Trophoblast cell (in vitro differentiated cells and primary cell): ENCODE data around the gene CLEC12A.
"Not testable (repeated sequence)": the region's sequence is repeated elsewhere in the genome, so short reads cannot be mapped to it uniquely, and the experiment has no call there.

Experiments
- DNase-seq, 2 donors: peaks; one replicate each; pipeline ENCODE4 v3.0.0-alpha.2; 2016
- H2AFZ ChIP-seq: 2 replicates; pipeline ENCODE4 v1.6.1; 2013; ENCODE audit warnings: low read length, moderate library complexity, mild to moderate bottlenecking; ENCODE audit not compliant: insufficient read depth, poor library complexity
- H2AK5ac ChIP-seq: 2 replicates; pipeline ENCODE4 v1.6.1; 2013; ENCODE audit warnings: mild to moderate bottlenecking, low read length
- H2BK120ac ChIP-seq: 2 replicates; pipeline ENCODE4 v1.6.1; 2013; ENCODE audit warnings: low read length, mild to moderate bottlenecking, moderate library complexity; ENCODE audit not compliant: insufficient read depth, poor library complexity
- H2BK12ac ChIP-seq: 2 replicates; pipeline ENCODE4 v1.6.1; 2013; ENCODE audit warnings: mild to moderate bottlenecking, low read length, moderate library complexity
- H2BK5ac ChIP-seq: 2 replicates; pipeline ENCODE4 v1.6.1; 2013; ENCODE audit warnings: low read length, low read depth, moderate library complexity, mild to moderate bottlenecking; ENCODE audit not compliant: poor library complexity
- H3K14ac ChIP-seq: 2 replicates; pipeline ENCODE4 v1.6.1; 2013; ENCODE audit warnings: mild to moderate bottlenecking, low read length
- H3K18ac ChIP-seq: 2 replicates; pipeline ENCODE4 v1.6.1; 2013; ENCODE audit warnings: mild to moderate bottlenecking, low read length
- H3K23ac ChIP-seq: 2 replicates; pipeline ENCODE4 v1.6.1; 2013; ENCODE audit warnings: low read length
- H3K27ac ChIP-seq: 2 replicates; pipeline ENCODE4 v1.5.1; 2013; ENCODE audit warnings: low read depth, mild to moderate bottlenecking, inconsistent platforms, low read length, moderate library complexity
- H3K27me3 ChIP-seq: 2 replicates; pipeline ENCODE4 v1.6.1; 2013; ENCODE audit warnings: inconsistent platforms, mild to moderate bottlenecking, low read length, moderate library complexity; ENCODE audit not compliant: insufficient read depth
- H3K36me3 ChIP-seq, 2 experiments: 1 replicate in 1 of 2; 2 replicates in 1 of 2; pipeline ENCODE4 v1.6.1; 2013; ENCODE audit warnings: low read length in 2 of 2, mild to moderate bottlenecking in 2 of 2, moderate library complexity in 1 of 2; ENCODE audit not compliant: insufficient read depth in 2 of 2, control insufficient read depth in 1 of 2
- H3K4ac ChIP-seq: 2 replicates; pipeline ENCODE4 v1.6.1; 2013; ENCODE audit warnings: low read depth, mild to moderate bottlenecking, low read length, moderate library complexity
- H3K4me1 ChIP-seq, 2 experiments: 1 replicate in 1 of 2; 2 replicates in 1 of 2; pipeline ENCODE4 v1.6.1; 2013; ENCODE audit warnings: low read length in 2 of 2, mild to moderate bottlenecking in 2 of 2, moderate library complexity in 1 of 2; ENCODE audit not compliant: insufficient read depth in 2 of 2, control insufficient read depth in 1 of 2
- H3K4me2 ChIP-seq: 2 replicates; pipeline ENCODE4 v1.6.1; 2013; ENCODE audit warnings: inconsistent platforms, mild to moderate bottlenecking, low read length, moderate library complexity
- H3K4me3 ChIP-seq: 2 replicates; pipeline ENCODE4 v1.5.1; 2013; ENCODE audit warnings: mild to moderate bottlenecking, low read depth, low read length, inconsistent platforms
- H3K79me1 ChIP-seq: one replicate; pipeline ENCODE4 v1.6.1; 2013; ENCODE audit warnings: low read length
- H3K79me2 ChIP-seq: 2 replicates; pipeline ENCODE4 v1.6.1; 2013; ENCODE audit warnings: low read length, mild to moderate bottlenecking; ENCODE audit not compliant: control insufficient read depth, insufficient read depth, poor library complexity
- H3K9ac ChIP-seq: 2 replicates; pipeline ENCODE4 v1.6.1; 2013; ENCODE audit warnings: mild to moderate bottlenecking, low read length
- H3K9me3 ChIP-seq: 2 replicates; pipeline ENCODE4 v1.6.1; 2013; ENCODE audit warnings: low read depth, mild to moderate bottlenecking, control low read depth, inconsistent platforms, low read length; ENCODE audit not compliant: insufficient read depth
- H4K12ac ChIP-seq: 2 replicates; pipeline ENCODE4 v1.6.1; 2013; ENCODE audit warnings: low read depth, mild to moderate bottlenecking, low read length, moderate library complexity
- H4K8ac ChIP-seq: 2 replicates; pipeline ENCODE4 v1.6.1; 2013; ENCODE audit warnings: low read depth, mild to moderate bottlenecking, low read length, moderate library complexity
- H4K91ac ChIP-seq: one replicate; pipeline ENCODE4 v1.6.1; 2013; ENCODE audit warnings: low read depth, mild to moderate bottlenecking, low read length, moderate library complexity
- WGBS: extraction: QIAGEN DNeasy Blood & Tissue Kit; methylation state at CpG from one replicate; pipeline ENCODE4 v1.1.7; 2013; ENCODE audit warnings: missing lambda C conversion rate; ENCODE audit not compliant: insufficient read length, insufficient coverage; ENCODE audit errors: extremely low coverage; 5-methylcytosine and 5-hydroxymethylcytosine counted together

CLEC12A gene

GRCh38 chr12:9951026-9951675, 20.1 kb upstream of the CLEC12A start:
- H2BK12ac ChIP-seq = no peak overlapping the region
- no peak overlapping the region for H4K91ac ChIP-seq
- no peak overlapping the region for H3K27ac ChIP-seq
- no peaks in the 10 kb centered on the region for H3K27me3 ChIP-seq
- H3K14ac ChIP-seq = no peak overlapping the region
- no peak overlapping the region for H3K18ac ChIP-seq
- H3K9me3 ChIP-seq = no peaks in the 10 kb centered on the region
- H3K23ac ChIP-seq = no peak overlapping the region
- no peaks in the 10 kb centered on the region for H3K4me1 ChIP-seq
- no peak overlapping the region for H2AFZ ChIP-seq
- H4K12ac ChIP-seq = no peak overlapping the region
- no peak overlapping the region for H4K8ac ChIP-seq
- peak in 1 of 2 donors; percentile 12 for DNase-seq
- H2BK5ac ChIP-seq = no peak overlapping the region
- no peaks in the 10 kb centered on the region for H3K36me3 ChIP-seq
- H3K4me2 ChIP-seq = no peak overlapping the region
- H3K79me2 ChIP-seq = no peaks in the 10 kb centered on the region
- H3K4ac ChIP-seq = no peak overlapping the region
- no peak overlapping the region for H2BK120ac ChIP-seq
- no peak overlapping the region for H3K9ac ChIP-seq
- H3K79me1 ChIP-seq = no peaks in the 10 kb centered on the region
- WGBS = no CpG with 5 or more reads among the region's 5 CpGs
- H3K4me3 ChIP-seq = no peak overlapping the region
- H2AK5ac ChIP-seq = no peak overlapping the region

DNA sequence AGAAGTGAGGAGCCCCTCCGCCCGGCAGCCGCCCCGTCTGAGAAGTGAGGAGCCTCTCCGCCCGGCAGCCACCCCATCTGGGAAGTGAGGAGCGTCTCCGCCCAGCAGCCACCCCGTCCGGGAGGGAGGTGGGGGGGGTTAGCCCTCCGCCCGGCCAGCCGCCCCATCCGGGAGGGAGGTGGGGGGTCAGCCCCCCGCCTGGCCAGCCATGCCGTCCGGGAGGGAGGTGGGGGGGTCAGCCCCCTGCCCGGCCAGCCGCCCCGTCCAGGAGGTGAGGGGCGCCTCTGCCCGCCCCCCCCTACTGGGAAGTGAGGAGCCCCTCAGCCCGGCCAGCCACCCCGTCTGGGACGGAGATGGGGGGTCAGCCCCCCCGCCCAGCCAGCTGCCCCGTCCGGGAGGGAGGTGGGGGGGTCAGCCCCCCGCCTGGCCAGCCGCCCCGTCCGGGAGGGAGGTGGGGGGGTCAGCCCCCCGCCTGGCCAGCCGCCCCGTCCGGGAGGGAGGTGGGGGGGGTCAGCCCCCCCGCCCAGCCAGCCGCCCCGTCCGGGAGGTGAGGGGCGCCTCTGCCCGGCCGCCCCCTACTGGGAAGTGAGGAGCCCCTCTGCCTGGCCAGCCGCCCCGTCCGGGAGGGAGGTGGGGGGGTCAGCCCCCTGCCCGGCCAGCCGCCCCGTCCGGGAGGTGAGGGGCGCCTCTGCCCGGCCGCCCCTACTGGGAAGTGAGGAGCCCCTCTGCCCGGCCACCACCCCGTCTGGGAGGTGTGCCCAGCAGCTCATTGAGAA, 18.1 kb upstream of the CLEC12A start:
- not testable (repeated sequence) for H3K36me3 ChIP-seq, H3K27me3 ChIP-seq, H4K8ac ChIP-seq, H2AK5ac ChIP-seq, H3K79me2 ChIP-seq, H3K4ac ChIP-seq, H2BK12ac ChIP-seq, H2AFZ ChIP-seq, H4K12ac ChIP-seq, DNase-seq, H2BK120ac ChIP-seq, H3K9ac ChIP-seq, H3K79me1 ChIP-seq, H3K18ac ChIP-seq, H4K91ac ChIP-seq, H3K9me3 ChIP-seq, H3K4me3 ChIP-seq, H3K14ac ChIP-seq, H3K27ac ChIP-seq, H3K4me2 ChIP-seq, H3K23ac ChIP-seq, H2BK5ac ChIP-seq, H3K4me1 ChIP-seq
- no CpG with 5 or more reads among the region's 55 CpGs for WGBS

DNA sequence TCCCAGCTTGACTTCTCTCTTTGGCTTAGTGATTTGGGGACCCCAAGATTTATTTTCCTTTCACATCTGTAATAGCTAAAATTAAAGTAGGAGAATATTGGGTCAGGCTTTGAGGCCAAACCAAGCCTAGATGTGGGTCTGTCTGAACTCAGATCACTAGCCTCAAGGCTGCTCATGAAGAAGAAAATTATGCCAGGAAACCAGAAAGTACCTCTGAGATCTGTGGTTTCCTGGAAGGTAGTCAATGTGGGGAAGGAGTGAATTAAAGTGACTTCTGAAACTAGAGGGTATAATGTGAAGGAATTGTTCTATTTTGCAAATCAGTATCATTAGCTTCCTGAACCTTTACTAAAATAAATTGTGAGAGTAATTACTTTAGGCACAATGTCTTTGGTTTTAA, 13.4 kb upstream of the CLEC12A start:
- Histone ChIP-seq H3K79me1 (no peaks in the 10 kb centered on the region), H2AFZ (no peak overlapping the region), H3K9me3 (no peaks in the 10 kb centered on the region), H3K14ac (no peak overlapping the region), H2AK5ac (no peak overlapping the region), H3K18ac (no peak overlapping the region), H3K9ac (no peak overlapping the region), H3K27me3 (no peaks in the 10 kb centered on the region), H3K4ac (no peak overlapping the region), H3K36me3 (no peaks in the 10 kb centered on the region), H3K23ac (no peak overlapping the region), H3K27ac (no peak overlapping the region), H3K4me2 (no peak overlapping the region), H2BK120ac (no peak overlapping the region), H2BK5ac (no peak overlapping the region), H3K4me1 (peaks cover 3 to 8% of the 10 kb centered on the region in 2 experiments), H4K91ac (no peak overlapping the region), H3K4me3 (no peak overlapping the region), H3K79me2 (no peaks in the 10 kb centered on the region), H2BK12ac (no peak overlapping the region), H4K12ac (no peak overlapping the region), H4K8ac (no peak overlapping the region)
- DNase-seq = no peak

DNA sequence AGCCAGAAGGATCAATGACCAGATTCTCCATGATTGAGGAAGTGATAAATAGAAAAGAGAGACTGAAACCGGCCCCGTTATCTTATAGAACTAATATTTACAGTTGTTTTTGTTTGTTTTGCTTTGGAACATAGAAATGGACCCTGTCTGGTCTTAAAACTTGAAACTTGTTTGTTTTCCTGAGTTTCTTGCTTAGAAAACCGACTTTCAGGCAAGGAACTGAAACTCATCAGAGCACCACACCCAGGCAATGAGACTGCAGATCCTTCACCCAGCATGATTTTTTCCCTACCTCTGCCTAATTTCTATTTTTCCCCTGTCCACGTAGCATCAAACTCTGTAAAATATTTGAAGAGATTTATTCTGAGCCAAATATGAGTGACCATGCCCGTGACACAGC, 10.6 kb upstream of the CLEC12A start:
- Histone ChIP-seq H2AK5ac (no peak overlapping the region), H3K18ac (no peak overlapping the region), H4K91ac (no peak overlapping the region), H3K4me2 (no peak overlapping the region), H2BK12ac (no peak overlapping the region), H3K9me3 (no peaks in the 10 kb centered on the region), H3K4me1 (peaks cover 3 to 8% of the 10 kb centered on the region in 2 experiments), H3K79me2 (no peaks in the 10 kb centered on the region), H3K9ac (no peak overlapping the region), H3K79me1 (no peaks in the 10 kb centered on the region), H3K4ac (no peak overlapping the region), H4K8ac (no peak overlapping the region), H2AFZ (no peak overlapping the region), H2BK5ac (no peak overlapping the region), H3K27ac (no peak overlapping the region), H4K12ac (no peak overlapping the region), H2BK120ac (no peak overlapping the region), H3K4me3 (no peak overlapping the region), H3K14ac (no peak overlapping the region), H3K27me3 (no peaks in the 10 kb centered on the region), H3K36me3 (no peaks in the 10 kb centered on the region), H3K23ac (no peak overlapping the region)
- no peak for DNase-seq
- no CpG with 5 or more reads among the region's 5 CpGs for WGBS
